Esophagus squamous epithelium (tissue), 4 donors: ENCODE data around the gene TRMT2A.

Experiments used
- CTCF ChIP-seq, 6 experiments: fragments of 450-650 bp in 4 of 6; fragments of 200-600 bp in 2 of 6; sonication (generic) in 2 of 6; IDR thresholded peaks; one replicate each; pipeline ENCODE4 v1.5.1; 2016 to 2019; ENCODE audit warnings: antibody characterized with exemption in 6 of 6, mild to moderate bottlenecking in 4 of 6, moderate library complexity in 4 of 6
- POLR2A ChIP-seq, 4 donors: fragments of 450-650 bp; IDR thresholded peaks; one replicate each; pipeline ENCODE4 v1.6.1; 2017; ENCODE audit warnings: antibody characterized with exemption in 4 of 4, mild to moderate bottlenecking in 4 of 4, moderate library complexity in 3 of 4

DNA sequence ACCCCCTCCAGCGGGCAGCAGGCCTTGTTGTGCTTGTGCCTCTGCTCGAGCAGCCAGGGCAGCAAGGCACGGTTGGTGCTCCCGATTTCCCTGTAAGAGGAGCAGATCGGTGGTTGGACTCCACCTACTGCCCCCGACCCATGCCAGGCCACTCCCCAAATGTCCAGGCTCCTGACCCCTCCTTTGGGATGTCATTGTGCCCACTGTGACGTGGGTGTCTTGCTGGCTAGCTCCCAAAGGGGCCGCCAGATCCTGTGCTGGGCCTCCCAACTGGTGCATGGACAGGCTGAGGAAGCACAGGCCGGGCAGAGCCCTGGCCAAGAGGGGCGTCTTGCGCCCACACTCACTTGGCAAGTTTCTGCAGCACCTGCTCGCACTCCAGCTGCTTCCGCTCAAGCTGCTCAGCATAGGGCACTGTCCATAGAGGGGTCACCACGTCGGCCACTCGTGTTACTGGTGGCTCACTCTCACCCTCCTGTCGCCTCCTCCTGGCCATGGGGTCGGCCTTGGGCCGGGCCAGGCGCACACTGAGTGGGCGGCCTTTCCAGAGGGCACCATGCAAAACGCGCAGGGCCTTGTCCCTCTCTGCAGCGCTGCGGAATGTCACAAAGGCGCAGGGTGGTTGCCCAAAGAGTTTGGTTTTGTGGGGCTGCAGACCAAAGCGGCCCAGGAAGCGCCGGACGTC is 1.2 kb downstream of the TRMT2A start, which contains the start of gene RANBP1:
- TF ChIP-seq CTCF (IDR thresholded peaks at IDR 0.05) (no peak), POLR2A (IDR thresholded peaks at IDR 0.05) (no peak)
